Kidney epithelial cell (primary cell): Measurements from ENCODE around the gene FGF12. TPM values are rescaled to one million over a fixed set of nuclear protein-coding genes. Genes with fewer than 3 reads are reported as not detected.

ENCODE experiments used
- DNase-seq: peaks from one replicate; pipeline ENCODE4 v3.0.0-alpha.2; 2010; ENCODE audit warnings: low read depth
- H3K27me3 ChIP-seq: 2 replicates; pipeline ENCODE4 v1.6.0; 2011; ENCODE audit warnings: low read length; ENCODE audit not compliant: control insufficient read depth, insufficient read depth
- H3K36me3 ChIP-seq: 2 replicates; pipeline ENCODE4 v1.5.1; 2011; ENCODE audit warnings: low read length; ENCODE audit not compliant: control insufficient read depth, insufficient read depth
- H3K4me3 ChIP-seq: 2 replicates; pipeline ENCODE4 v1.5.1; 2011; ENCODE audit warnings: low read depth, mild to moderate bottlenecking, control low read depth, low read length
- CTCF ChIP-seq: IDR thresholded peaks from 2 replicates; pipeline ENCODE4 v1.5.1; 2011; ENCODE audit warnings: mild to moderate bottlenecking, moderate library complexity, low read length, control low read depth, inconsistent platforms; ENCODE audit not compliant: insufficient read depth, poor library complexity, severe bottlenecking
- total RNA-seq: library from RNA; depleted of rRNA; stranded (reverse); fragments of >200 nt; gene quantifications from 2 replicates; pipeline ENCODE4 v1.2.3, GENCODE V29; 2015

Gene FGF12
- total RNA-seq, 1 donor from 2014 or later = 3.2 TPM

- no peak for TF ChIP-seq CTCF
- Histone ChIP-seq H3K36me3 (no peaks in the 10 kb centered on the region), H3K27me3 (no peaks in the 10 kb centered on the region), H3K4me3 (no peak overlapping the region)
- DNase-seq = no peak
Measured at GRCh38 chr3:192608726-192609600, 118.4 kb downstream of the FGF12 start.

GRCh38 chr3:192607798-192608197 is 119.5 kb downstream of the FGF12 start:
- DNase-seq = no peak
- TF ChIP-seq CTCF = no peak
- H3K4me3 ChIP-seq = no peak overlapping the region
- no peaks in the 10 kb centered on the region for H3K27me3 ChIP-seq
- H3K36me3 ChIP-seq = no peaks in the 10 kb centered on the region

GRCh38 chr3:192597913-192598312 is 129.4 kb downstream of the FGF12 start:
- no peak overlapping the region for H3K4me3 ChIP-seq
- DNase-seq = no peak
- TF ChIP-seq CTCF = no peak
- H3K36me3 ChIP-seq = no peaks in the 10 kb centered on the region
- no peaks in the 10 kb centered on the region for H3K27me3 ChIP-seq

- Histone ChIP-seq H3K36me3 (no peaks in the 10 kb centered on the region), H3K4me3 (no peak overlapping the region), H3K27me3 (no peaks in the 10 kb centered on the region)
- no peak for DNase-seq
- no peak for TF ChIP-seq CTCF
Measured at GRCh38 chr3:192597506-192597905, 129.8 kb downstream of the FGF12 start.

GRCh38 chr3:192578729-192579128 is 148.6 kb downstream of the FGF12 start:
- H3K4me3 ChIP-seq = no peak overlapping the region
- no peaks in the 10 kb centered on the region for H3K27me3 ChIP-seq
- no peak for DNase-seq
- TF ChIP-seq CTCF = no peak
- H3K36me3 ChIP-seq = no peaks in the 10 kb centered on the region

GRCh38 chr3:192577811-192578210 is 149.5 kb downstream of the FGF12 start:
- Histone ChIP-seq H3K27me3 (no peaks in the 10 kb centered on the region), H3K4me3 (no peak overlapping the region), H3K36me3 (no peaks in the 10 kb centered on the region)
- no peak for DNase-seq
- no peak for TF ChIP-seq CTCF
